GM12878 (cell line): ENCODE results near the gene NOL7. TPM values are rescaled to one million over a fixed set of nuclear protein-coding genes. Genes with fewer than 3 reads are reported as not detected.

Source experiments
- ATAC-seq: fragments of 200-7000 bp; cut with Tn5 transposase; 3 replicates; pipeline ENCODE4 v1.9.1; 2020; ENCODE audit warnings: mild to moderate bottlenecking, moderate library complexity
- BruUV-seq: library from RNA; stranded (reverse); fragments of 400-500 nt; replicated peaks from 2 replicates; lab custom pipeline; 2021; lab: Mats Ljungman, UMichigan
- CTCF ChIA-PET: fragments of 300-600 bp; sonication (Branson Sonifier 250); formaldehyde crosslinking; extraction: SDS; loops from one replicate; lab custom pipeline; 2021; ENCODE audit warnings: inconsistent platforms; lab: Yijun Ruan, JAX
- POLR2A ChIA-PET: fragments of 350-600 bp; formaldehyde crosslinking; extraction: SDS; loops from one replicate; lab custom pipeline; 2021; ENCODE audit warnings: inconsistent platforms; lab: Charles Lee
- RAD21 ChIA-PET: fragments of 300-600 bp; sonication (Branson Sonifier 250); formaldehyde crosslinking; loops from one replicate; lab custom pipeline; 2023; ENCODE audit warnings: antibody characterized with exemption; ENCODE audit not compliant: unreplicated experiment; lab: Charles Lee
- SMC1A ChIA-PET: fragments of 300-600 bp; sonication (Branson Sonifier 250); formaldehyde crosslinking; loops from one replicate; lab custom pipeline; 2023; ENCODE audit not compliant: unreplicated experiment, uncharacterized antibody; lab: Charles Lee
- DNase-seq: peaks from one replicate; pipeline ENCODE4 v3.0.0-alpha.2; 2011; ENCODE audit warnings: low read depth, low spot score
- FAIRE-seq: peaks from 3 replicates; lab custom pipeline; 2011; peaks lifted over from hg19 to GRCh38; lab: Jason Lieb, UNC
- H2AFZ ChIP-seq: 2 replicates; pipeline ENCODE4 v1.6.0; 2011; ENCODE audit warnings: low read depth, low read length, control low read depth; ENCODE audit not compliant: control insufficient read depth
- H3K27ac ChIP-seq: 2 replicates; pipeline ENCODE4 v1.5.1; 2011; ENCODE audit warnings: control low read depth; ENCODE audit not compliant: control insufficient read depth, insufficient read depth
- H3K27me3 ChIP-seq, 2 experiments: replicated peaks in 1 of 2; 2 replicates each; pipeline versions ENCODE4 v1.6.0 to v1.6.1; 2011; ENCODE audit warnings: low read length in 1 of 2; ENCODE audit not compliant: control insufficient read depth in 2 of 2, insufficient read depth in 2 of 2
- H3K36me3 ChIP-seq, 2 experiments: 2 replicates each; pipeline ENCODE4 v1.5.1; 2011; ENCODE audit warnings: low read length in 1 of 2; ENCODE audit not compliant: control insufficient read depth in 2 of 2, insufficient read depth in 2 of 2
- H3K4me1 ChIP-seq: 2 replicates; pipeline ENCODE4 v1.6.1; 2011; ENCODE audit warnings: mild to moderate bottlenecking, low read length, moderate library complexity, mixed read lengths; ENCODE audit not compliant: control insufficient read depth, insufficient read depth
- H3K4me2 ChIP-seq: 2 replicates; pipeline ENCODE4 v1.6.0; 2011; ENCODE audit warnings: control low read depth; ENCODE audit not compliant: control insufficient read depth, insufficient read depth
- H3K4me3 ChIP-seq: fragments of 200-600 bp; sonication (generic); 2 replicates; pipeline ENCODE4 v1.5.1; 2016
- H3K79me2 ChIP-seq: 2 replicates; pipeline ENCODE4 v1.6.0; 2011; ENCODE audit warnings: low read length; ENCODE audit not compliant: control insufficient read depth, insufficient read depth
- H3K9ac ChIP-seq: 2 replicates; pipeline ENCODE4 v1.8.0; 2011; ENCODE audit warnings: low read length, control low read depth, mixed read lengths; ENCODE audit not compliant: control insufficient read depth, insufficient read depth
- H3K9me3 ChIP-seq: replicated peaks from 3 replicates; pipeline ENCODE4 v1.5.1; 2011; ENCODE audit warnings: mild to moderate bottlenecking, low read length; ENCODE audit not compliant: control insufficient read depth, insufficient read depth
- H4K20me1 ChIP-seq: 2 replicates; pipeline ENCODE4 v1.6.0; 2011; ENCODE audit not compliant: control insufficient read depth, insufficient read depth
- CBFB ChIP-seq: IDR thresholded peaks from 2 replicates; pipeline ENCODE4 v1.6.1; 2016; ENCODE audit warnings: antibody characterized with exemption, low read depth
- CHD2 ChIP-seq: IDR thresholded peaks from 2 replicates; pipeline ENCODE4 v1.6.1; 2011; ENCODE audit warnings: low read depth, low read length, improper control_type of control experiment, borderline replicate concordance
- CUX1 ChIP-seq: IDR thresholded peaks from 2 replicates; pipeline ENCODE4 v1.6.1; 2012; ENCODE audit warnings: improper control_type of control experiment, low read depth, low read length; ENCODE audit not compliant: insufficient replicate concordance
- EP300 ChIP-seq, 2 experiments: fragments of 150-350 bp in 1 of 2; IDR thresholded peaks; 2 replicates each; pipeline ENCODE4 v1.6.1; 2011 to 2012; ENCODE audit warnings: low read depth in 2 of 2, low read length in 2 of 2, borderline replicate concordance in 1 of 2, improper control_type of control experiment in 1 of 2, inconsistent platforms in 1 of 2; ENCODE audit not compliant: control insufficient read depth in 1 of 2
- EZH2 ChIP-seq: IDR thresholded peaks from 2 replicates; pipeline ENCODE4 v1.6.1; 2012; ENCODE audit warnings: low read depth, mild to moderate bottlenecking, control low read depth, inconsistent platforms, low read length, borderline replicate concordance; ENCODE audit not compliant: control insufficient read depth
- MAX ChIP-seq: IDR thresholded peaks from 2 replicates; pipeline ENCODE4 v1.6.1; 2012; ENCODE audit warnings: low read depth, low read length, improper control_type of control experiment
- NFYB ChIP-seq: IDR thresholded peaks from 2 replicates; pipeline ENCODE4 v1.6.1; 2011; ENCODE audit warnings: low read depth, mild to moderate bottlenecking, low read length, improper control_type of control experiment, moderate library complexity; ENCODE audit not compliant: insufficient read depth
- RAD51 ChIP-seq: fragments of 450-650 bp; IDR thresholded peaks from 2 replicates; pipeline ENCODE4 v1.6.1; 2016; ENCODE audit warnings: moderate library complexity, mild to moderate bottlenecking, inconsistent platforms
- SIN3A ChIP-seq: IDR thresholded peaks from 2 replicates; pipeline ENCODE4 v1.6.1; 2012; ENCODE audit warnings: low read depth, low read length, improper control_type of control experiment
- SUZ12 ChIP-seq: fragments of 200-600 bp; sonication (generic); IDR thresholded peaks from one replicate; pipeline ENCODE4 v1.6.1; 2018; ENCODE audit warnings: antibody characterized with exemption, mild to moderate bottlenecking; ENCODE audit not compliant: unreplicated experiment
- WGBS: methylation state at CpG from one replicate; pipeline ENCODE4 v1.1.6; 2016; ENCODE audit warnings: low lambda C conversion rate; ENCODE audit not compliant: insufficient replicate concordance, insufficient coverage; ENCODE audit errors: missing lambda C conversion rate; 5-methylcytosine and 5-hydroxymethylcytosine counted together
- in situ Hi-C: fragments of 300-500 bp; cut with MboI; formaldehyde crosslinking; loops from 9 replicates; pipeline ENCODE4 v1.14.3; 2018; ENCODE audit warnings: mixed read lengths
- intact Hi-C: fragments of 100-400 bp; cut with micrococcal nuclease; formaldehyde crosslinking; loops from one replicate; pipeline ENCODE4 v1.14.2; 2022; ENCODE audit not compliant: unreplicated experiment
- polyA plus RNA-seq, 11 experiments: library from polyadenylated mRNA; depleted of rRNA in 4 of 11; unstranded in 6 of 11; stranded (reverse) in 5 of 11; fragments of >200 nt; fragmentation: Nextera tagmentation in 4 of 11; fragmentation: Illumina TruSeq in 1 of 11; extraction: Ambion mirVana in 4 of 11; extraction: Trizol in 1 of 11; gene quantifications; 1 replicate in 1 of 11; 2 replicates in 10 of 11; pipeline versions ENCODE4 v1.2.1 to v1.2.3, GENCODE V29; 2011 to 2016; ENCODE audit warnings: inconsistent platforms in 2 of 11, missing spikeins in 2 of 11, low read depth in 1 of 11
- total RNA-seq, 4 experiments: library from RNA; depleted of rRNA in 3 of 4; stranded (reverse); fragments of >200 nt in 3 of 4; fragmentation: Illumina TruSeq in 1 of 4; extraction: Trizol in 1 of 4; gene quantifications; 2 replicates each; pipeline versions ENCODE4 v1.2.1 to v1.2.3, GENCODE V29; 2013 to 2021

The NOL7 gene
- total and polyA plus RNA-seq, 10 of the 15 experiments (the other 5 are each of a cell fraction or from before 2014, with no cell fraction given), result 12.2 to 222 (median 86.2) TPM

GRCh38 chr6:13604546-13605416 lies 10.4 kb upstream of the NOL7 start:
- no peak overlapping the region for H2AFZ ChIP-seq
- no peak for FAIRE-seq
- ATAC-seq, result no peak
- H3K4me3 ChIP-seq, result no peak overlapping the region
- RAD21 ChIA-PET, result no interaction called here
- H3K27me3 ChIP-seq, result no peaks in the 10 kb centered on the region
- H3K4me1 ChIP-seq, result no peaks in the 10 kb centered on the region
- POLR2A ChIA-PET, result no interaction called here
- no peaks in the 10 kb centered on the region for H3K79me2 ChIP-seq
- DNase-seq, result no peak
- peaks cover 0 to 5% of the 10 kb centered on the region in 2 experiments; a peak in 1 of 4 replicates for H3K36me3 ChIP-seq
- no peaks in the 10 kb centered on the region for H4K20me1 ChIP-seq
- H3K9ac ChIP-seq, result no peak overlapping the region
- H3K9me3 ChIP-seq, result no peaks in the 10 kb centered on the region
- BruUV-seq, result no TSS peak
- CTCF ChIA-PET, result interaction anchor here (0.7 to 2.2 kb wide), 5 partner anchors 9 to 226 kb away, joined by 3 to 9 read pairs (median 3); partner anchors contain the start of genes NOL7 and SIRT5
- no peak overlapping the region for H3K27ac ChIP-seq
- intact Hi-C loops, result no loop called here
- no peak for TF ChIP-seq CBFB
- TF ChIP-seq RAD51, result no peak
- TF ChIP-seq MAX, result no peak
- no peak for TF ChIP-seq EZH2
- no peak for TF ChIP-seq EP300 (IDR thresholded peaks at IDR 0.05; ENCODE audit: borderline replicate concordance in 1 of 2, control insufficient read depth in 1 of 2, low read depth in 2 of 2, low read length in 2 of 2)
- no peak for TF ChIP-seq CHD2
- no peak for TF ChIP-seq SUZ12
- TF ChIP-seq NFYB, result no peak
- TF ChIP-seq SIN3A, result no peak
- no peak for TF ChIP-seq CUX1
- in situ Hi-C loops, result no loop called here
- H3K4me2 ChIP-seq, result no peak overlapping the region
- WGBS, result 68% methylated on average over 2 of the region's 2 CpGs
- SMC1A ChIA-PET, result interaction anchor here (0.7 to 1.6 kb wide), 4 partner anchors 8 to 560 kb away, joined by 3 to 6 read pairs (median 4); no protein-coding TSS in a partner anchor
